Measurements from ENCODE around the gene URM1.

DNA sequence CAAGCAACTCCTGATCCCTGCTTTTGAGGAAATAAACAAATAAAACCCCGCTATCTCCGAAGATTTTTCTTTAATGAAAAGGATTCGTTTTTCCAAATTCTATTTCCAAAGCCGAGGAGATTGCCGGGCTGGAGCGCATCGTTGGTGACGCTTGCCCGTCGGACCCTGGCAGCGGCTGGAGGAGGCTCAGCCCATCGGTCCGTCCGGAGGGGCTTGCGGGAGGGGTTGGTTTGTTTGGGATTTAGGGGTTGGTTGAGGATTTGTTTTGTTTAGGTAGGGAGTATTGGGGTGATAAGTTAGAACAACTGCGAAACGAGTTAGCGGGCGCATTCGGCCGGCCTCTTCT lies 20.8 kb downstream of the URM1 start:
- TF ChIP-seq EZH2phosphoT487 (IDR thresholded peaks at IDR 0.05; ENCODE audit: borderline replicate concordance): no peak
- TF ChIP-seq, protein P1, sequence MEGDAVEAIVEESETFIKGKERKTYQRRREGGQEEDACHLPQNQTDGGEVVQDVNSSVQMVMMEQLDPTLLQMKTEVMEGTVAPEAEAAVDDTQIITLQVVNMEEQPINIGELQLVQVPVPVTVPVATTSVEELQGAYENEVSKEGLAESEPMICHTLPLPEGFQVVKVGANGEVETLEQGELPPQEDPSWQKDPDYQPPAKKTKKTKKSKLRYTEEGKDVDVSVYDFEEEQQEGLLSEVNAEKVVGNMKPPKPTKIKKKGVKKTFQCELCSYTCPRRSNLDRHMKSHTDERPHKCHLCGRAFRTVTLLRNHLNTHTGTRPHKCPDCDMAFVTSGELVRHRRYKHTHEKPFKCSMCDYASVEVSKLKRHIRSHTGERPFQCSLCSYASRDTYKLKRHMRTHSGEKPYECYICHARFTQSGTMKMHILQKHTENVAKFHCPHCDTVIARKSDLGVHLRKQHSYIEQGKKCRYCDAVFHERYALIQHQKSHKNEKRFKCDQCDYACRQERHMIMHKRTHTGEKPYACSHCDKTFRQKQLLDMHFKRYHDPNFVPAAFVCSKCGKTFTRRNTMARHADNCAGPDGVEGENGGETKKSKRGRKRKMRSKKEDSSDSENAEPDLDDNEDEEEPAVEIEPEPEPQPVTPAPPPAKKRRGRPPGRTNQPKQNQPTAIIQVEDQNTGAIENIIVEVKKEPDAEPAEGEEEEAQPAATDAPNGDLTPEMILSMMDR (conservative IDR thresholded peaks at IDR 0.05; ENCODE audit: low read length): no peak

All from Loucy (cell line).